Endothelial cell of umbilical vein (primary cell): Measurements from ENCODE around the gene MATN4.

Experiments
- EZH2 ChIP-seq: IDR thresholded peaks from 2 replicates; pipeline ENCODE4 v1.6.1; 2012; ENCODE audit warnings: borderline replicate concordance, low read depth, mild to moderate bottlenecking, moderate library complexity, low read length, inconsistent platforms; ENCODE audit not compliant: severe bottlenecking
- JUN ChIP-seq: IDR thresholded peaks from 2 replicates; pipeline ENCODE4 v1.6.1; 2011; ENCODE audit warnings: borderline replicate concordance, low read depth; ENCODE audit not compliant: insufficient read length, insufficient read depth
- POLR2A ChIP-seq: IDR thresholded peaks from 2 replicates; pipeline ENCODE4 v1.6.1; 2012; ENCODE audit warnings: low read depth, mild to moderate bottlenecking, control low read depth, low read length
- TF ChIP-seq, protein P1 (sequence below), 2 donors: IDR thresholded peaks; 1 replicate in 1 of 2; 2 replicates in 1 of 2; pipeline ENCODE4 v1.5.1; 2011; ENCODE audit warnings: low read length in 2 of 2, mild to moderate bottlenecking in 2 of 2, moderate library complexity in 2 of 2, control low read depth in 1 of 2, inconsistent platforms in 1 of 2, low read depth in 1 of 2; ENCODE audit not compliant: insufficient read depth in 1 of 2; ENCODE audit errors: extremely low read depth in 1 of 2

DNA sequence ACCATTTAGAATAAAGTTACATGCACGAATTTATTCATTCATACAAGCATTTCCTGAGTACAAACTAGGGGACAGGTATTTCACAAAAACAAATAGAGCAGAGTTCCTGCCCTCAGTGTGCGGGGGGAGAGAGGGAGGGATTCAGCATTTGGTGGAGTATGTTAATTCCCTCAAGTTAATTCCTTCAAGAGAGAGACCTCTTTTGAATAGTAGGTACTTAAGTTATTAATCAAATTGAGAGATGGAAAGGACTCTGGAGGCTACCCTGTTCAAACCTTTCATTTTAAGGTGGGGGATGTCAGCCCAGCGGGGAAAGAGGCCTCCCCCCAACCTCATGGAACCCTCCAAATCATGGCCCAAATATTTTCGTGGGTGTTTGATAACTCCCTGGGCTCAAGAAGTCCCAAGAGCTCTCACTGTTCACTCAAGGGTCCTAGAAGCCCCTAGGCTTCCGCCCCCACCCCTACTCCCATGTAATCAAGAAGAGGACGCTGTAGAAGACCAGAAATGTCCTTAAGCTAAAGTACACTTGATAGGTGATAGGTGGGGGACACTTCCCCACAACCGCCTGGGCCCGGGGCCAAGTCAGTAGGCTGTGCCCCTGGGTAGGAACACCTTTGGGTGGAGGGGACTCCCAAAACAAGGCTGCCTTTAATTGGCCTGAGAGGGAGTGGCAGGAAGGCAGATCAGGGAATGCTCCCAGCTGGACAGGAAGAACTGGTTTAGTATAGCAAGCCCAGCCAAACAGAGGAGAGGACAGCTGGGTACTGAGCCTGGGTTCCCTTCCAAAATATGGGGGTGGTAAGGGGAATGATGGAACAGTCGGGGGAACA is 37.2 kb upstream of the MATN4 start:
- TF ChIP-seq, protein P1, sequence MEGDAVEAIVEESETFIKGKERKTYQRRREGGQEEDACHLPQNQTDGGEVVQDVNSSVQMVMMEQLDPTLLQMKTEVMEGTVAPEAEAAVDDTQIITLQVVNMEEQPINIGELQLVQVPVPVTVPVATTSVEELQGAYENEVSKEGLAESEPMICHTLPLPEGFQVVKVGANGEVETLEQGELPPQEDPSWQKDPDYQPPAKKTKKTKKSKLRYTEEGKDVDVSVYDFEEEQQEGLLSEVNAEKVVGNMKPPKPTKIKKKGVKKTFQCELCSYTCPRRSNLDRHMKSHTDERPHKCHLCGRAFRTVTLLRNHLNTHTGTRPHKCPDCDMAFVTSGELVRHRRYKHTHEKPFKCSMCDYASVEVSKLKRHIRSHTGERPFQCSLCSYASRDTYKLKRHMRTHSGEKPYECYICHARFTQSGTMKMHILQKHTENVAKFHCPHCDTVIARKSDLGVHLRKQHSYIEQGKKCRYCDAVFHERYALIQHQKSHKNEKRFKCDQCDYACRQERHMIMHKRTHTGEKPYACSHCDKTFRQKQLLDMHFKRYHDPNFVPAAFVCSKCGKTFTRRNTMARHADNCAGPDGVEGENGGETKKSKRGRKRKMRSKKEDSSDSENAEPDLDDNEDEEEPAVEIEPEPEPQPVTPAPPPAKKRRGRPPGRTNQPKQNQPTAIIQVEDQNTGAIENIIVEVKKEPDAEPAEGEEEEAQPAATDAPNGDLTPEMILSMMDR (IDR thresholded peaks at IDR 0.05; ENCODE audit: extremely low read depth in 1 of 2, insufficient read depth in 1 of 2, low read depth in 1 of 2, low read length in 2 of 2): no peak
- TF ChIP-seq EZH2 (no peak), JUN (no peak), POLR2A (no peak)
